HG03045 (cell line): Measurements from ENCODE around the gene MAP2K4.

ENCODE experiments used
- ATAC-seq: cut with Tn5 transposase; IDR thresholded peaks from one replicate; pipeline ENCODE4 v1.9.1; 2021; ENCODE audit warnings: mild to moderate bottlenecking, moderate library complexity; ENCODE audit not compliant: unreplicated experiment

MAP2K4 gene

GRCh38 chr17:12085076-12085949 lies 64.6 kb downstream of the MAP2K4 start:
- no peak for ATAC-seq

- no peak for ATAC-seq
These were observed 67.4 kb downstream of the MAP2K4 start for GRCh38 chr17:12088035-12088434.

- no peak for ATAC-seq
These were observed 69.2 kb downstream of the MAP2K4 start for GRCh38 chr17:12089809-12090384.

GRCh38 chr17:12094336-12094735 lies 73.7 kb downstream of the MAP2K4 start:
- no peak for ATAC-seq

GRCh38 chr17:12095522-12095921 lies 74.8 kb downstream of the MAP2K4 start:
- ATAC-seq: no peak

- ATAC-seq: no peak
These were observed 76.6 kb downstream of the MAP2K4 start for GRCh38 chr17:12097326-12097725.

- no peak for ATAC-seq
These were observed 77.9 kb downstream of the MAP2K4 start for GRCh38 chr17:12098568-12098967.

GRCh38 chr17:12099412-12099811 lies 78.7 kb downstream of the MAP2K4 start:
- no peak for ATAC-seq

- no peak for ATAC-seq
These were observed 84.2 kb downstream of the MAP2K4 start for GRCh38 chr17:12104831-12105230.

- no peak for ATAC-seq
These were observed 87.2 kb downstream of the MAP2K4 start for GRCh38 chr17:12107905-12108304.

GRCh38 chr17:12110906-12111305 lies 90.2 kb downstream of the MAP2K4 start:
- no peak for ATAC-seq

GRCh38 chr17:12113156-12113555 lies 92.5 kb downstream of the MAP2K4 start:
- no peak for ATAC-seq

GRCh38 chr17:12114686-12115418 lies 94.2 kb downstream of the MAP2K4 start:
- no peak for ATAC-seq

GRCh38 chr17:12116143-12116542 lies 95.5 kb downstream of the MAP2K4 start:
- ATAC-seq: no peak

- ATAC-seq: no peak
These were observed 97.9 kb downstream of the MAP2K4 start for GRCh38 chr17:12118617-12119016.

GRCh38 chr17:12122075-12122474 lies 101.4 kb downstream of the MAP2K4 start:
- ATAC-seq: no peak

- no peak for ATAC-seq
These were observed 106.5 kb downstream of the MAP2K4 start for GRCh38 chr17:12127177-12127576.

- no peak for ATAC-seq
These were observed 107.0 kb downstream of the MAP2K4 start for GRCh38 chr17:12127667-12128066.

- no peak for ATAC-seq
These were observed 108.3 kb downstream of the MAP2K4 start for GRCh38 chr17:12128946-12129345.

- ATAC-seq: no peak
These were observed 112.5 kb downstream of the MAP2K4 start for GRCh38 chr17:12133183-12133582.

- ATAC-seq: no peak
These were observed 113.4 kb downstream of the MAP2K4 start for GRCh38 chr17:12134101-12134500.

- ATAC-seq: no peak
These were observed 113.9 kb downstream of the MAP2K4 start for GRCh38 chr17:12134587-12134986.
